ENCODE results near the gene ASIC3.
A peak's percentile ranks its signal among the peaks of the same experiment; 100 is the strongest.

The ASIC3 gene

GRCh38 chr7:151075978-151076426 lies 27.7 kb downstream of the ASIC3 start:
- DNase-seq, result no peak

DNA sequence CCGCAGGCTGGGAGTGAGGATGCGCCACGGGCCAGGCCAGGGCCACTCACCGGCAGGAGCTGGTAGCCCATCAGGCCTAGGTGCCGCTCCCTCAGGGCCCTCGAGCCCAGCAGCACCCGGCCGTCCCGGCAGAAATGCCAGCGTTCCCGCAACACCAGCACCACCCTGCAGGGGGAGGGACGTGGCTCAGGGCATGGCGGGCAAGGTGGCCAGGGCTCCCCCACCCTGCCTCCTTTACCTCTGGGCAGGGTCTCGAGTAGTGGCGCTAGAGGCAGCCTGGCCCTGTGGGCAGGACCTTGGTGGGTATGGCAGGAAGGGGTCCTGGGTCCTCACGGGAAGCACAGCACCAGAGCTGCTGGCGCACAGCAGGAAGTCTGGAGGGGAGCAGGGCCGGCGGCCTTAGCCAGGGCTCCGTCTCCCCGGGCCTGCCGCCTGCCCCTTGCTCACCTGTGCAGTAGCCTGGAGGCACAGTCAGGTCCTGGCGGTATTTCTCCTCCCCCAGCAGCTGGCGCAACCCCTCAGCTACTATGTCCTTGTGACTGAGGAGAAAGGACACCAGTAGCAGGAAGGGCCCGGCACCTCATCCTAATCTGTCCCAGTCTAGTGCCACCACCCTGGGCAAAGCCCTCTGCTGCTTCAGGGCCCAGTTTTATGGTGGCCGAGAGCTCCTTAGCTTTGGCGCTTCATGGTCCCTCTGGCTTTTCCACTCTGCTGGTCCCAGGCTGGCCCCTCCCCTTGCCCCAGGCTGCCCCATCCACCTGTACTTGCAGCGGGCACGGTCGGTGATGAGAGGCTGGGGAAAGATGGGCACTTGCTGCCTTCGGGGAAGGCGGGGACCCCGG lies 28.8 kb downstream of the ASIC3 start:
- no peak for DNase-seq

DNA sequence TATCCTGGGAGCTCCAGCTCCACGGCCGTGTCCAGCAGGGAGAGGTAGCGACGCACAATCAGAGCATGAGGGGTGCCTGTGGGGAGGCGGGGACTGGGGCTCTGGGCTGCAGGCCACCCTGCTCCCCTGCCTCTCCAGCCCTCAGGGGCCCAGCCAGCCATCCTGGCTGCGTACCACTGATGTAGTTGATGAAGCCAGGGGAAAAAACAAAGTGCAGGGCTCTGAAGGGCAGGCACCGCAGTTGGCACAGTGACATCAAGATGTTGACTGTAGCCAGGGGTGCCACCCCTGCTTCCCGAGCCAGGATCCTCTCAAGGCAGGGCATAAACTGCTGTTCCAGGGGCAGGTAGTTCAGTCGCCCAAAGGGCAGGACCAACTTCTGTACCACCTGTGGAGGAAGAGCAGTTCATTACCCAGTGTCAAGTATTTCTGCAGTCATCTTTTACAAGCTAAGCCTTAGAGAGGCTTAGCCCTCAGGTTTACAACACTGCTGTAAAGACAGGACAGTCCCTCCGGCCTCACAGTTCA lies 29.4 kb downstream of the ASIC3 start:
- no peak for DNase-seq

DNA sequence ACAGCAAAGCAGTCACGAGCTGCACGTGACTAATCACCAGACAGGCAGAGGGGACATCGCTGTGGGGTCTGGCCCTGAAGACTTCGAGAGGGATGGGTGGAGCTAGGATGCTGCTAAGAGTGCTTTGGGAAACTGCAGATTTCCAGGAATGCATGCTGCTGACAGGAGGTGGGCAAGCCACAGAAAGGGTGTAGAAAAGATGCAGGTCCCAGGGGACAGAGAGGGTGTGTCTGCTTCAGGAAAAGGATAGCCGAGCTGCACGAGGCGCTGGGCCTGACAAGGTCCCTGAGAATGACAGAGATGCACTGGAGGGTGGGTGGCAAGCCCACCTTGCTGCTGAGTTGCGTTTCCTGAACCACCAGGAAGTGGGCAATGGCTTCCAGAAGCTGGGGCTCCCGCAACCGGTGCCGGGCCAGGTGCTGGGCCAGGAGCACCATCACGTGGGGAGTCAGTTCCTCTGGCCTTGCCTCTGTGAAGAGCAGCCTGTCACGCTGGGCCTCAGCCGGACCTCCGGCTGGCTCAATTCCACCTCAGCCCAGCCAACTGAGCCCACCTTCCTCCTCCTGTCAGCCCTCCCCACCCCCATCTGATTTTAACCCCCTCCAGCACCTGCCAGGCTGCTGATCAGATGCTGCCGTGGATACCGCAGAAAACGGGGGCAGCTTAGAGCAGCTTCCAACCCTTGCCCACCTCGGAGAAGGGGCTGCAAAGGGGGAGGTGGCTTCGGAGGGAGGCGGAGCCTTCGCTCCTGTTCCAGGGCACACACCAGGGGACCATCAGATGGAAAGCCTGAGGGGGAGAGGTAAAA lies 30.1 kb downstream of the ASIC3 start:
- DNase-seq, result no peak

DNA sequence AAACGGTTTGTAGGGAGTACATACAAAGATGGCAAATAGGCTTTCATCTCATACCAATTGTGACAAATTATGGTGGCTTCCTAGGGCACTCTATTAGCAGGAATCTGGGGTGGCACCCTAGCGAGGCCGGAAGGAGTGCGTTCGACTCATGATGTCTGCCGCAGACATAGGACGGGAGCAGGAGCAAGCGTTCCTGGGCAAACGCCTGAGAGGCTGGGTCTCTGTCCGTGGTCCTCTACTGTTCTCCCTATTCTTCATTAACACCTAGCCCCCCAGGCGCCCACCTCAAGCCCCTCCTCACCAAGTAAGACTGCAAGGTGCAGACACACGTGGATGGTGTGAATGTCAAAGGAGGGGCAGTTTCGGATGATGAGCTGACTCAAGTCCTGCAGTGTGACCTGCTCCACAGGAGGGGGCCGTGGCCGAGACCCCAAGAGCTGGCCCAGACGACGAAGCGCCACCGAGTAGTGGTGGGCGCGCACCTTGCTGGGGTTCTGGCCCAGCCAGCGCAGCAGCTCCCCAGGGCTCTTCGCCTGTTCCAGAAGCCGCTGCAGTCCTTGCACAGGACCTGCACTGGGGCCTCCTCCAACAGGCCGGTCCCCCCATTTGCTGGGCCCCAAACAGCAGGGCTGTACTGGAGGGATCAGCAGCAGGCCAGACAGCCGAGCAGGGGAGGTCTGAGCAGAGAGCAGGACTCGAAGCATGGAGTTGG lies 31.0 kb downstream of the ASIC3 start:
- no peak for DNase-seq

DNA sequence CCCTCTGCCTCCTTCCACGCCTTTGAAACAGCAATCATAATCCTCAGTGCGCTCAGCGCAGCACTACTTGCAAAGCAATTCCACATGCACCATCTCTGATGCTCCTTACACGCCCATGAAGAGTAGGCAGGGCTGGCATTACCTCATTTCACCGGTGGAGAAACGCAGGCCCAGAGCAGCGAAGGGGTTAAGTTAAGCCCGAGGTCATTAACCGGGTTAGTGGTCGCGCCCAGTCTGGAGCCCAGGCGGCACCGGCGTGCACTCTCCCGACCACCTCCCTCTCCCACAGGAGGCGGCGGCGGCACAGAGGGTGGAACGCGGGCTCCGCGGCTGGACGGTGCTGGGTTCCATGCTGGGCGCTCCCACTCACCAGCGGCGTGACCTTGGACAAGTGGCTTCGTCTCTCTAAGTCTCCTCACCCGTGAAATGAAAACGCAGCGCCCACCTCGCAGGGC lies 31.8 kb downstream of the ASIC3 start:
- DNase-seq, result no peak

GRCh38 chr7:151080522-151081169 lies 32.3 kb downstream of the ASIC3 start, which contains the start of gene FASTK:
Gene FASTK, minus strand, starts transcription at chr7:151080809. Its CDS starts 43 bp downstream, at chr7:151080766.
- DNase-seq, result peak; percentile 88

GRCh38 chr7:151081170-151082101 lies 33.1 kb downstream of the ASIC3 start:
- no peak for DNase-seq

- no peak for DNase-seq
These were observed 34.1 kb downstream of the ASIC3 start for GRCh38 chr7:151082141-151083070.

DNA sequence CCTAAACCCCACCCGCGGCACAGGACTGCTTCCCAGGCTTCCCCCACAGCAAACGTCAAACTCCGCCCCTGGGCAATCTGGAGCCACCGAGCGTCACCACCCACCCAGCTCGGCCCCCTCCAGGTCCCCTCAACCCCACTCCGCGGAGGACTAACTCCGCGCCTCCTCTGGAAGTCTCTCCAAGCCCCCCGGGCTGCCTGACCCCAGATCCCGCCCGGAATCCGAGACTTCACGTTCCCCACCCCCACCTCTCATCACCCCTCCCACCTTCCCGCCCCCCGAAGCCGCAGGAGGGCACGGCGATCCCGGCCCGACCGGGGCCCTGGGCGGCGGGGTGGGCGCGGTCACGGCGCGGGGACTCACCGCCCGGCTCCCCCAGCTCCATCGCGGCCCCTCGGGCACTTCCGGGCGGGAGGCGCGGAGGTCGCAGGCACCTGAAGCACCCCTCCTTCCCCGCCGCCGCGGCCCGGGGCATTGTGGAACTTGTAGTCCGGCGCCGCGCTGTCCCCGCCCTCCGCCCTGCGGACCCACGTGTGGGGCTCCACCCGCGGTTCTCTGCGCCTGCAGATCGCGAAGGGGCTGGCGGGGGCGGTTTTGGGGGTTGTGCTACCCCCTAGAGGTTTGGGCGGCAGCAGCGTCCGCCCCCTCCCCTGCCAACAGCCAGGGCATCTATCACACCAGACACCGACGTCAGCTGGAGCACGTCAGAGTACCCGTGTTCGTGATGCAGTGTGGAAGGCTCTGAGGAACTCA lies 34.9 kb downstream of the ASIC3 start, which contains the start of gene TMUB1:
TMUB1 (minus strand) TSS at position 423 of the 753 bp plus-strand sequence. CDS start 930 bp downstream, outside the sequence.
- peak; percentile 53 for DNase-seq

GRCh38 chr7:151083824-151084160 lies 35.5 kb downstream of the ASIC3 start:
- no peak for DNase-seq

GRCh38 chr7:151085329-151085690 lies 37.0 kb downstream of the ASIC3 start:
- DNase-seq, result no peak

DNA sequence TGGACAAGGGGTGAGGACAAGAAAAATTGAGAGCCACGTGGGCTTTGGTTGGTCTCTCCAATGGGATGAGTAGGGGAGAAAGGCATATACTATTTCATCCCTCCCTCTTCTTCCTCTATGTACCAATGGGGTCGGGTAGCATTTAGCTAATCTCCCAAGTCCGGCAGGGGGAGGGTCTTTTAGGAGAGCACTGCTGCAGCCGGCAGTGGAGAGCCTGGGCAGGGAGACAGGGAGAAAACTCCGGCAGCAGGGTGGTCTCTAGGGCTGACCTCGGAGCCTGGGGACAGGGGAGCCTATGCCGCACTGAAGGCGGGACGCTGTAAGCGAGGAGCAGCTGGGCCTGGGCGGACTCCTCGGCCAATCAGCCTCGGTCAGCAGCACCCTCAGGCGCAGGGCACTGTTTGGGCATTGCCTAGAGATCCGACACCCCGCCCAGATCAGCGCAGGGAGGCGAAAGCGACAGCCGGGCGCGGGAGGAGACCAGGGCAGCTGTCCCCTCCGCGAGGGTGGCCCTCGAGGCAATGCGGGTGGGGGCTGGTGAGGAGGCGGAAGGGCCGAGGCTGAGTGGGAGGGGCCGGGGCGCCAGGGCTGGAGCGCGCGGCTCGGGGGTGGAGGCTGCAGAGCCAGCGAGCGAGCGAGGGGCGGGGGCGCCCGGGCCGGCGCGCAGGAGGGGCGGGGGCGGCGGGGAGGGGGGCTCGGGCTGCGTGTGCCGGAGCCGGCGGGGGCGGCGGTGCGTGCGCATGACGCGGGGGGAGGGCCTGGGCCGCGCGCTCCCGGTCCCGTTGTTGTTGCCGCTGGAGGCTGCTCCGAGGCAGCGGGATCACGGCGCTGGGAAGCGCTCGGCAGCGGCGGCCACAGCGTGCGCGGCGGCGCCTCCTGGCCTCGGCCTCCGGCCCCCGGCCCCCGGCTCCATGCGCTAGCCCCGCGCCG lies 37.6 kb downstream of the ASIC3 start, which contains the start of gene AGAP3:
AGAP3 (plus strand) TSS at position 785 of the 930 bp plus-strand sequence. CDS start 267 bp downstream, outside the sequence.
- DNase-seq, result no peak

GRCh38 chr7:151086802-151087244 lies 38.5 kb downstream of the ASIC3 start:
- DNase-seq, result no peak

DNA sequence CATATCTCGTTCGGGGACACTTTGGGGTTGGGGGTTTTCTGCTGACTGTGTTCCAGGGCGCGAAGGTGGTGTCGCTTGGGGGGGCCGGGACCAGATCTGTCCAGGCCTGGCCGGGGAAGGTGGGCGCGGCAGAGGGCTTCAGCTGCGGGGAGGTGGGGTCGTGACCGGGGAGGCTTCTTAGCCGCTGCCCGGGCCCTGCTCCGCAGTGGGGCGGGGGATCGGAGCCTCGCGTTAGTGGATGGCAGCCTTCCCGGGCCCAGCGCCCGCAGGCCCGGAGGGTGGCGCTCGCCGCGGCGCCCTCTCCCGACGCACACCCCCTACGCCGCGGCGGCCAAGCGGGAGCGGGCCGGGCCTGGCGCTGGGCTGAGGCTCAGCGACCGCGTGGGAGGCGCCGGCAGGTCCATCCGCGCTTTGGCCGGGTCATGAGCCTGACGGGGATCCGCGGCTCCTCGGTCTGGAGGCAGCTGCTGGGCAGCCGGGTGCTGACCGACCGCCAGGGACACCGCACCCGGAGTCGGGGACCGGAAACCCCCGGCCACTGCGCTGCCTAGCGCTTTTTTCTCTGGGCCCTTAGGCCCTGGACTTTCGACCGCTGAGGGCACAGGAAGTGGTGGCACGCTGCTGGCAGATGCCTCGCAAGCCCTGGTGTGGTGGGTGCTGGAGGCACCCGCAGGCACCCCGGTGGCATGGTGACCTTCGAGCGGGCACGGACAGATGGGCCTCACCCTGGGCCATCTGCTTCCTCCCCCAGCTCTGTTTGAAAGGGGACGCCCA lies 39.1 kb downstream of the ASIC3 start:
- peak; percentile 50 for DNase-seq

DNA sequence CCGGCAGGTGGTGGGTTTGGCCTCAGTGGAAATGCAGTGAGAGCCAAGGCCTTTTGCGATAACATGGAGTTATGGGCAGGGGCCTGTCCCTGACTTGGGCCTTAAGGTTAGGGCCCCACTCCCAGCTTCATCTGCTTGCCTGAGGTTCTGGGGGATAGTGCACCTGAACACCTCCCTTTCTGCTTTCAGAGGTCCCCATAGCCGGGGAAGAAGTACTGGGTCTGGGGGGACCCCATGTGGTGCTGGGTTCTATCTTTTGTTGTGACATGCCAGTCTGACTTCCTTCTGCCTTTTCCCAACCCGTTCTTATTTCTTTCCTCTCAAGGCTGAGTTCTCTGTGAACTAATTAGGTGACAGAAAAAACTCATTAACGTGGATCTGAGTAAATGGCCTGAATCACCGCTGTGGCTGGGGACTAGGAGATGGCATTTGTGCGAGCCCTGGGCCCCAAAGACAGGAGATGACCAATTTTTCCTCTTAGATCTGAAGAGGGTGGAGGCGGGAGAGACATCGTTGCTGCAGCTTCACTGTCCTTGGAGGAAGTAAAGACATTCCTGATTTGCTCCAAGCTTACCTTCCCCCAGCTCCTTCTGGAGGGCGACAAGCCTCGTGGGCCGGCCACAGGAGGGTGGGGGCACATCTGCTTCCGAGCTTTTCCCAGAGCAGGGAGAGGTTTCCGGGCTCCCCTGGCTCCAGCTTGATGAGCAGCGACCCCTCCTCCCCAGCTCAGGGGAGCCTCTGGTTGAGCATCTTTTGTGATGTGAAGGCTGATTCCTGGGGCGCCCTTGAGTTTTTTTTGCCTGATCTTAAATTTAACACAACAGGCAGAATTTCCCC lies 39.9 kb downstream of the ASIC3 start:
- DNase-seq, result no peak
